ENCODE data around the gene KCNJ1.

The KCNJ1 gene

GRCh38 chr11:128790196-128790595, 76.9 kb downstream of the KCNJ1 start:
- H3K27me3 ChIP-seq (replicated peaks; ENCODE audit: control insufficient read depth, insufficient read depth, low read length): no peaks in the 10 kb centered on the region
- no peak for DNase-seq (ENCODE audit: extremely low read depth, insufficient read length)
- peaks cover 11% of the 10 kb centered on the region for H3K36me3 ChIP-seq (ENCODE audit: control insufficient read depth, insufficient read depth, low read length)
- TF ChIP-seq CTCF (IDR thresholded peaks at IDR 0.05; ENCODE audit: insufficient read depth, low read length, poor library complexity, severe bottlenecking): no peak
- H3K4me3 ChIP-seq (replicated peaks; ENCODE audit: low read depth, low read length): no peak overlapping the region

- no peak for TF ChIP-seq CTCF (IDR thresholded peaks at IDR 0.05; ENCODE audit: insufficient read depth, low read length, poor library complexity, severe bottlenecking)
- Histone ChIP-seq H3K4me3 (replicated peaks; ENCODE audit: low read depth, low read length) (no peak overlapping the region), H3K36me3 (ENCODE audit: control insufficient read depth, insufficient read depth, low read length) (peaks cover 13% of the 10 kb centered on the region), H3K27me3 (replicated peaks; ENCODE audit: control insufficient read depth, insufficient read depth, low read length) (no peaks in the 10 kb centered on the region)
- no peak for DNase-seq (ENCODE audit: extremely low read depth, insufficient read length)
These were observed 77.5 kb downstream of the KCNJ1 start for GRCh38 chr11:128789497-128790150.
